HG03175 (cell line): ENCODE data around the gene ANKRA2.

Experiments
- ATAC-seq: cut with Tn5 transposase; IDR thresholded peaks from one replicate; pipeline ENCODE4 v1.9.1; 2021; ENCODE audit warnings: mild to moderate bottlenecking, moderate library complexity; ENCODE audit not compliant: unreplicated experiment

The ANKRA2 gene

DNA sequence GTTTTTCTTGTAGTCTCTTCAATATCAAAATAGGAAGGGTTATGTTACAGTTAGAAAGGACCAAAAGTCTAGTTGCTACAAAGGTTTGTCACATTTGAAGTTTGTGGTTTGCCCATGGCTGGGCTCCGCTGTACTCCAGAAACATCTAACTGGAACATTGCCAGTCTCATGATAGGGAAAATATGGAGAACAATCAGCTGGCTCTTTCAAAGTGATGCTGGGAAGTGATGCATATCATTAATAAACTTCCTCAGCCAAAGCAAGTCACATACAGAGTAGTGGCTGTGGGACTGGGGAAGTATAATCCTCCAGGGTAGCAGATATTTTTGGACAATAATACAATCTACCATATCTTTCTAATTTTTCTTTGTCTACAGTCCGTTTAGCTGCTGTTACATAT is 58.4 kb downstream of the ANKRA2 start:
- no peak for ATAC-seq

DNA sequence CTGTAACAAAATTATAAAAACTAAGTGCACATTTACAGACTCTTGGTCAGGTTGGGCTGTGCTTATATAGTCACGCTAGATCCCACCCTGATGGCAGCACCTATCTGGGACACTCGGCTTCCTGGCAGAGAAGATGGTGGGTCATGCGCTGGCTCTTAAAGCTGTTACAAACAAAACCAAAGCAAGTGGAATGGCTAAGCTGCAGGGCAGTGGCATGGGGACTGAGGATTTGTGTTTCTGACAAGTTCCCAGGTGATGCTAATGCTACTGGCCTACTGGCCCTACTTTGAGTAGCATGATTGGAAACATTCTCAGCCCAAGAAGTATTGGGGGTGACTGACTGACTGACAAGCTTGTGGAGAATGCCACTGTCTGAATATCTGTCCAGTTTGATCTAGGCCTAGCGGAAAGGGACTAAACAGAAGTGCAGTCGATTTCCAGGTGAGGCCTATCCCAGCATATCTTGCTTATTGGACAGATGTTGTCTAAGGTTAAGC is 58.9 kb downstream of the ANKRA2 start:
- ATAC-seq: no peak
